Right lobe of liver (tissue), 4 donors: ENCODE data around the gene GULP1.

Experiments used
- CTCF ChIP-seq, 4 donors: fragments of 200-600 bp in 3 of 4; fragments of 450-650 bp in 1 of 4; IDR thresholded peaks; one replicate each; pipeline versions ENCODE4 v1.5.1 to v1.8.0; 2016 to 2022; ENCODE audit warnings: antibody characterized with exemption in 4 of 4, mild to moderate bottlenecking in 2 of 4
- POLR2A ChIP-seq: fragments of 450-650 bp; IDR thresholded peaks from one replicate; pipeline ENCODE4 v1.6.1; 2017; ENCODE audit warnings: antibody characterized with exemption, mild to moderate bottlenecking
- donor health status: DM: no; HTN: no; CAD: no.
- donor health status: DM: no; HTN: no; CAD: no.
- donor health status: DM: no; HTN: yes; CAD: no.

GRCh38 chr2:188406414-188406813 lies 114.7 kb downstream of the GULP1 start:
- TF ChIP-seq POLR2A (no peak), CTCF (IDR thresholded peaks at IDR 0.05) (no peak)
